WTC11 (cell line): ENCODE data around the gene ALAS2.

ENCODE experiments used
- ATF3 ChIP-seq: sonication (generic); formaldehyde crosslinking; conservative IDR thresholded peaks from 2 replicates; pipeline ENCODE4 v1.8.1; 2022; ENCODE audit warnings: mild to moderate bottlenecking, missing genetic modification reagents
- CTCF ChIP-seq: fragments of 200-600 bp; IDR thresholded peaks from 2 replicates; pipeline ENCODE4 v1.8.0; 2022; ENCODE audit warnings: antibody characterized with exemption
- ETV6 ChIP-seq: sonication (generic); formaldehyde crosslinking; IDR thresholded peaks from 2 replicates; pipeline ENCODE4 v1.8.1; 2022; ENCODE audit warnings: mild to moderate bottlenecking, missing genetic modification reagents
- FOXJ3 ChIP-seq: sonication (generic); formaldehyde crosslinking; IDR thresholded peaks from 2 replicates; pipeline ENCODE4 v1.9.0; 2021; ENCODE audit warnings: missing genetic modification reagents, mild to moderate bottlenecking, borderline replicate concordance
- GRHL2 ChIP-seq: fragments of 250-450 bp; sonication (Bioruptor Pico); IDR thresholded peaks from 2 replicates; pipeline ENCODE4 v1.8.0; 2022; ENCODE audit warnings: mild to moderate bottlenecking, moderate library complexity; ENCODE audit not compliant: insufficient replicate concordance, severe bottlenecking
- MAX ChIP-seq: sonication (generic); formaldehyde crosslinking; IDR thresholded peaks from 2 replicates; pipeline ENCODE4 v1.8.0; 2022; ENCODE audit warnings: mild to moderate bottlenecking, missing genetic modification reagents
- NR1H2 ChIP-seq: sonication (generic); formaldehyde crosslinking; IDR thresholded peaks from 2 replicates; pipeline ENCODE4 v1.9.0; 2021; ENCODE audit warnings: mild to moderate bottlenecking, moderate library complexity, missing genetic modification reagents
- ZBTB43 ChIP-seq: sonication (generic); formaldehyde crosslinking; IDR thresholded peaks from 2 replicates; pipeline ENCODE4 v1.8.1; 2023; ENCODE audit warnings: mild to moderate bottlenecking, missing genetic modification reagents
- ZNF396 ChIP-seq: fragments of 250-450 bp; sonication (Bioruptor Pico); IDR thresholded peaks from 2 replicates; pipeline ENCODE4 v1.8.0; 2021; ENCODE audit warnings: mild to moderate bottlenecking, moderate library complexity, borderline replicate concordance

GRCh38 chrX:54995621-54996020 lies 35.2 kb downstream of the ALAS2 start:
- TF ChIP-seq CTCF = no peak
- no peak for TF ChIP-seq NR1H2 (CRISPR knock-in tag)
- no peak for TF ChIP-seq ZBTB43 (CRISPR knock-in tag)
- TF ChIP-seq ZNF396 (CRISPR knock-in tag) = no peak
- no peak for TF ChIP-seq MAX
- no peak for TF ChIP-seq FOXJ3 (CRISPR knock-in tag)
- TF ChIP-seq GRHL2 (CRISPR knock-in tag) = no peak
- TF ChIP-seq ETV6 (CRISPR knock-in tag) = no peak
- TF ChIP-seq ATF3 (CRISPR knock-in tag) = no peak
